ENCODE results near the gene PSMA4. TPM values are rescaled to one million over a fixed set of nuclear protein-coding genes. Genes with fewer than 3 reads are reported as not detected.

The PSMA4 gene
- total RNA-seq, result 315 and 324 TPM in 2 replicates
- long read RNA-seq, full-length matches to known transcripts, result 364 of 373 reads
- long read RNA-seq, partial matches to known transcripts, result 1 of 373 reads
- long read RNA-seq, other reads (novel, unspliced or antisense), result 8 of 373 reads

DNA sequence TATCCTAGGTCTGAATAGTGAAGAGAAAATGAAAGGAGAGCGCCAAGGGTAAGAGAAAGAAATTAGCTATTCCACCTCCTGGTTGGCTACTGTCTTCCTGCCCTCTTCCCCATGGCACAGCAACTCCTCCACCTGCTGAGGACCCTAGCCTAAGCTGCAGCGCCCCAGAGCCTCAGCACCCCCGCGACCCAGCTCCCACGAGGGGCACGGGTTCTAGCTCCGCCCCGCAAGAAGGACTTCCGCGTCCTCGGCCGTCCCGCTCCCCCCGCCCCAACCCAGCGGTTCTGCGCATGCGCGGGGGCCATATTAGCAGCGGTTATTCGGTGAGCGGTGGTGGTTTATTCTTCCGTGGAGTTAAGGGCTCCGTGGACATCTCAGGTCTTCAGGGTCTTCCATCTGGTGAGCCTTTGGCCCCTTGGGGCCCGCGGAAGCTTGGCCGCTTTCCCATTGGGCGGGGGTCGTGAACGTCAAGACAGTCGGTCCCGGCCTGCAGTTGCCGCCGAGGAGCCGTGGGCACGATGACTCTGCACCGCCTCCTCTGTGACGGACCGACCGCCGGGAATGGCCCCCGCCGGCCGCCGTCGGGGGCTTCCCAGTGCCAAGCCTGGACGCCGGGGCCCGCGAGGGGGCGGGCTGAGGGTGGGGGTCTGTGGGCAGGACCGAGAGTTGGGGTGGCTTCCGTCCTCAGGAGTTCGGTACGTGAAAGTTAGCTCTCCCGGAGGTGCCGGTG lies at the start of gene PSMA4:
TSS of gene PSMA4 (plus strand) at position 304 of the 730 bp plus-strand sequence. CDS start 1,484 bp downstream, outside the sequence.
- Mint-ChIP-seq H3K27me3 (ENCODE audit: low read depth) (no peaks in the 10 kb centered on the region), H3K4me3 (peak within 1 kb of the TSS; percentile 93), H3K36me3 (ENCODE audit: low read depth) (no peaks in the 10 kb centered on the region), H3K27ac (ENCODE audit: unreplicated experiment) (peak within 1 kb of the TSS; percentile 99), H3K9me3 (no peaks in the 10 kb centered on the region), H3K4me1 (peaks cover 22% of the 10 kb centered on the region)
- peak; percentile 30 for TF ChIP-seq CTCF (conservative IDR thresholded peaks at IDR 0.05)
- DNase-seq (ENCODE audit: low read depth, low spot score), result peak; percentile 91

GRCh38 chr15:78492872-78493271 lies 47.4 kb upstream of the PSMA4 start:
- Mint-ChIP-seq H3K9me3 (no peaks in the 10 kb centered on the region), H3K27ac (ENCODE audit: unreplicated experiment) (no peak overlapping the region), H3K4me1 (no peaks in the 10 kb centered on the region), H3K27me3 (ENCODE audit: low read depth) (no peaks in the 10 kb centered on the region), H3K36me3 (ENCODE audit: low read depth) (peaks cover 16% of the 10 kb centered on the region), H3K4me3 (no peak overlapping the region)
- no peak for TF ChIP-seq CTCF (conservative IDR thresholded peaks at IDR 0.05)
- DNase-seq (ENCODE audit: low read depth, low spot score), result no peak

DNA sequence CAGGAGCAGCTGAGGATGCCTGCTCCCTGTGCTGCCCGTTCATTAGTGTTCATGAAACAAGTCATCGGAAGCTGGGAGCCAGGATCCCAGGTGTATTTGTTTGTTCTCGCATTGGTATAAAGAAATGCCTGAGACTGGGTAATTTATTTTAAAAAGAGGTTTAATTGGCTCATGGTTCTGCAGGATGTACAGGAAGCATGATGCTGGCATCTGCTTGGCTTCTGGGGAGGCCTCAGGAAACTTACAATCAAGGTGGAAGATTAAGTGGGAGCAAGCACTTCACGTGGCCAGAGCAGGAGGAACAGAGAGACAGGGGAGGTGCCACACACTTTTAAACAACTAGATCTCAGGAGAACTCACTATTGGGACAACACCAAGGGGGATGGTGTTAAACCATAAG lies 38.4 kb upstream of the PSMA4 start:
- Mint-ChIP-seq H3K4me1 (peaks cover 5% of the 10 kb centered on the region), H3K27ac (ENCODE audit: unreplicated experiment) (no peak overlapping the region), H3K9me3 (peaks cover 2% of the 10 kb centered on the region), H3K27me3 (ENCODE audit: low read depth) (peaks cover under 1% of the 10 kb centered on the region), H3K4me3 (no peak overlapping the region), H3K36me3 (ENCODE audit: low read depth) (peaks cover 24% of the 10 kb centered on the region)
- no peak for DNase-seq (ENCODE audit: low read depth, low spot score)
- TF ChIP-seq CTCF (conservative IDR thresholded peaks at IDR 0.05), result no peak

- no peak overlapping the region for H3K27ac Mint-ChIP-seq (ENCODE audit: unreplicated experiment)
- H3K9me3 Mint-ChIP-seq, result peaks cover 2% of the 10 kb centered on the region
- TF ChIP-seq CTCF (conservative IDR thresholded peaks at IDR 0.05), result no peak
Observed at GRCh38 chr15:78502641-78503040, 37.6 kb upstream of the PSMA4 start.

DNA sequence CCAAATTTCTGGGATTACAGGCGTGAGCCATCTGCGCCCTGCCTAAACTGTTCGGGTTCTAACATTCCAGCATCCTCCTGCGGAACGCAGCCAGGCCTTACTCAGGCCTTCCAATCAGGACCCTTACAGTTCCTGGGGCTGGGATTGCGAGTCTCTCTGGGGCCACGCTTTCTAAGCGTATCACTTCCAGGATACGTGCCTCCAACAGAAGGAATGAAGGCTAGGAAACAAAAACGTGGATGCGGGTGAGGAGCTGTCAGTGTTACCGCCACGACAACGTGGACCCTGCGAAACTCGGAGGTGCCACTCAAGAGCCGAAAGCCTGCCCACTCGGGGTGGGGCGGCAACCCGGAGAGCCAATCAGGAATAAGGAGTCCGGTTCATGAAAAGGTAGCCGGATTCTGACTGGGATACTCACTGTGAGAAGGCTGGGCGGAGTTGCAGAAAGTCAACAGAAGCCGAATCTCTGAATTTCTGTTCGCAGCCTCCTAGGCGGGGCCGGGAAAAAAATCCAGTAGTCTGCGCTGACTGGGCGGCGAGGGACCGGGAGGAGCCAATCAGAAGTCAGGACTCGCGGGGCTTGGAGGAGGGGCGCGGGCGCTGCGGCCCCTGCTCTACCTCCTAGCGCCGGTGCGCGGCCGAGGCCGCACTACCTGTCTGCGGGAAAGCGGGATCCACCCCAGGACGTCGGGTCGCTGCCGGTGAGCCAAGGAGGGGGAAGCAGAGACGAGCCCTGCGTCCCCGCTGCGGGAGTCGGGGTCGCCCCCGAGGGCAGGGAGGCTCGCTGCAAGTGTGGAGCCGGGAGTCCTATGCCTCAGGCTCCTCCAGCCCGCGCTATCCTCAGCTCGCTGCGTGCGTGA lies 33.0 kb upstream of the PSMA4 start, which contains the start of gene HYKK:
TSS of gene HYKK (plus strand) at position 607 of the 860 bp plus-strand sequence. CDS start 5,512 bp downstream, outside the sequence.
- peak within 1 kb of the TSS; percentile 58 for H3K27ac Mint-ChIP-seq (ENCODE audit: unreplicated experiment)
- H3K27me3 Mint-ChIP-seq (ENCODE audit: low read depth), result peaks cover 48% of the 10 kb centered on the region
- peaks cover 16% of the 10 kb centered on the region for H3K4me1 Mint-ChIP-seq
- TF ChIP-seq CTCF (conservative IDR thresholded peaks at IDR 0.05), result peak; percentile 43
- no peaks in the 10 kb centered on the region for H3K9me3 Mint-ChIP-seq
- H3K4me3 Mint-ChIP-seq, result peak within 1 kb of the TSS; percentile 87
- DNase-seq (ENCODE audit: low read depth, low spot score), result peak; percentile 86
- peaks cover 4% of the 10 kb centered on the region for H3K36me3 Mint-ChIP-seq (ENCODE audit: low read depth)

More at GRCh38 chr15:78502641-78503040, 37.6 kb upstream of the PSMA4 start:
- Mint-ChIP-seq H3K36me3 (ENCODE audit: low read depth) (peaks cover 24% of the 10 kb centered on the region), H3K27me3 (ENCODE audit: low read depth) (peaks cover 7% of the 10 kb centered on the region), H3K4me1 (peaks cover 11% of the 10 kb centered on the region), H3K4me3 (no peak overlapping the region)
- no peak for DNase-seq (ENCODE audit: low read depth, low spot score)
